GM18907 (cell line): ENCODE results near the gene PUDP.
"Not testable (repeated sequence)": the region's sequence is repeated elsewhere in the genome, so short reads cannot be mapped to it uniquely, and the experiment has no call there.

Experiments
- ATAC-seq: cut with Tn5 transposase; IDR thresholded peaks from one replicate; pipeline ENCODE4 v1.9.1; 2021; ENCODE audit warnings: mild to moderate bottlenecking, moderate library complexity; ENCODE audit not compliant: unreplicated experiment

Gene PUDP

GRCh38 chrX:7050271-7050670 lies 97.7 kb downstream of the PUDP start:
- ATAC-seq: no peak

GRCh38 chrX:7047951-7048350 lies 100.0 kb downstream of the PUDP start:
- no peak for ATAC-seq

GRCh38 chrX:7045238-7045955 lies 102.6 kb downstream of the PUDP start:
- no peak for ATAC-seq

GRCh38 chrX:7043796-7044433 lies 104.0 kb downstream of the PUDP start:
- ATAC-seq: not testable (repeated sequence)

- no peak for ATAC-seq
Observed at GRCh38 chrX:7028246-7028645, 119.7 kb downstream of the PUDP start.

- ATAC-seq: no peak
Observed at GRCh38 chrX:7027071-7027470, 120.9 kb downstream of the PUDP start.

GRCh38 chrX:7026365-7026764 lies 121.6 kb downstream of the PUDP start:
- not testable (repeated sequence) for ATAC-seq

- ATAC-seq: no peak
Observed at GRCh38 chrX:7025471-7025870, 122.5 kb downstream of the PUDP start.

- ATAC-seq: no peak
Observed at GRCh38 chrX:7024850-7025249, 123.1 kb downstream of the PUDP start.

GRCh38 chrX:7022996-7023395 lies 125.0 kb downstream of the PUDP start:
- not testable (repeated sequence) for ATAC-seq

- ATAC-seq: no peak
Observed at GRCh38 chrX:7021991-7022390, 126.0 kb downstream of the PUDP start.

GRCh38 chrX:7019555-7019954 lies 128.4 kb downstream of the PUDP start:
- no peak for ATAC-seq

- ATAC-seq: not testable (repeated sequence)
Observed at GRCh38 chrX:7012262-7012834, 135.6 kb downstream of the PUDP start.

- not testable (repeated sequence) for ATAC-seq
Observed at GRCh38 chrX:7010897-7011296, 137.1 kb downstream of the PUDP start.

- ATAC-seq: not testable (repeated sequence)
Observed at GRCh38 chrX:7007328-7007727, 140.6 kb downstream of the PUDP start.
